CD4-positive, alpha-beta T cell treated with Interleukin-15 for 1 hour (primary cell): ENCODE measurements around the gene SLC25A24.
"Not testable (repeated sequence)": the region's sequence is repeated elsewhere in the genome, so short reads cannot be mapped to it uniquely, and the experiment has no call there.

Experiments used
- DNase-seq: peaks from one replicate; pipeline ENCODE4 v3.0.0-alpha.2; 2020

The SLC25A24 gene

GRCh38 chr1:108193333-108193732, 6.8 kb downstream of the SLC25A24 start:
- DNase-seq, result no peak

GRCh38 chr1:108192581-108192980, 7.6 kb downstream of the SLC25A24 start:
- DNase-seq, result no peak

- no peak for DNase-seq
These were observed 9.3 kb downstream of the SLC25A24 start for GRCh38 chr1:108190686-108191416.

- DNase-seq, result no peak
These were observed 10.0 kb downstream of the SLC25A24 start for GRCh38 chr1:108190001-108190634.

GRCh38 chr1:108188801-108189200, 11.3 kb downstream of the SLC25A24 start:
- DNase-seq, result no peak

GRCh38 chr1:108182959-108183700, 17.0 kb downstream of the SLC25A24 start:
- DNase-seq, result no peak

- no peak for DNase-seq
These were observed 21.1 kb downstream of the SLC25A24 start for GRCh38 chr1:108179018-108179417.

- not testable (repeated sequence) for DNase-seq
These were observed 37.7 kb downstream of the SLC25A24 start for GRCh38 chr1:108162409-108162808.

- not testable (repeated sequence) for DNase-seq
These were observed 40.2 kb downstream of the SLC25A24 start for GRCh38 chr1:108159951-108160350.

GRCh38 chr1:108158893-108159453, 41.2 kb downstream of the SLC25A24 start:
- no peak for DNase-seq

GRCh38 chr1:108154314-108154713, 45.8 kb downstream of the SLC25A24 start:
- no peak for DNase-seq

GRCh38 chr1:108152782-108153222, 47.3 kb downstream of the SLC25A24 start:
- no peak for DNase-seq

GRCh38 chr1:108151548-108151947, 48.6 kb downstream of the SLC25A24 start:
- no peak for DNase-seq

- DNase-seq, result no peak
These were observed 50.2 kb downstream of the SLC25A24 start for GRCh38 chr1:108149796-108150467.

- DNase-seq, result not testable (repeated sequence)
These were observed 55.6 kb downstream of the SLC25A24 start for GRCh38 chr1:108144569-108144968.

GRCh38 chr1:108142773-108143394, 57.3 kb downstream of the SLC25A24 start:
- DNase-seq, result no peak

- no peak for DNase-seq
These were observed 57.9 kb downstream of the SLC25A24 start for GRCh38 chr1:108142258-108142657.

GRCh38 chr1:108141621-108142020, 58.5 kb downstream of the SLC25A24 start:
- no peak for DNase-seq

GRCh38 chr1:108140936-108141335, 59.2 kb downstream of the SLC25A24 start:
- DNase-seq, result no peak

- no peak for DNase-seq
These were observed 60.0 kb downstream of the SLC25A24 start for GRCh38 chr1:108140177-108140576.

GRCh38 chr1:108139555-108139954, 60.6 kb downstream of the SLC25A24 start:
- DNase-seq, result not testable (repeated sequence)

- not testable (repeated sequence) for DNase-seq
These were observed 67.0 kb downstream of the SLC25A24 start for GRCh38 chr1:108133148-108133547.
